GM12878 (cell line): Measurements from ENCODE around the gene PIGS. TPM values are rescaled to one million over a fixed set of nuclear protein-coding genes. Genes with fewer than 3 reads are reported as not detected.

ENCODE experiments used
- ATAC-seq: fragments of 200-7000 bp; cut with Tn5 transposase; 3 replicates; pipeline ENCODE4 v1.9.1; 2020; ENCODE audit warnings: mild to moderate bottlenecking, moderate library complexity
- BruUV-seq: library from RNA; stranded (reverse); fragments of 400-500 nt; replicated peaks from 2 replicates; lab custom pipeline; 2021; lab: Mats Ljungman, UMichigan
- CTCF ChIA-PET: fragments of 300-600 bp; sonication (Branson Sonifier 250); formaldehyde crosslinking; extraction: SDS; loops from one replicate; lab custom pipeline; 2021; ENCODE audit warnings: inconsistent platforms; lab: Yijun Ruan, JAX
- POLR2A ChIA-PET: fragments of 350-600 bp; formaldehyde crosslinking; extraction: SDS; loops from one replicate; lab custom pipeline; 2021; ENCODE audit warnings: inconsistent platforms; lab: Charles Lee
- RAD21 ChIA-PET: fragments of 300-600 bp; sonication (Branson Sonifier 250); formaldehyde crosslinking; loops from one replicate; lab custom pipeline; 2023; ENCODE audit warnings: antibody characterized with exemption; ENCODE audit not compliant: unreplicated experiment; lab: Charles Lee
- SMC1A ChIA-PET: fragments of 300-600 bp; sonication (Branson Sonifier 250); formaldehyde crosslinking; loops from one replicate; lab custom pipeline; 2023; ENCODE audit not compliant: unreplicated experiment, uncharacterized antibody; lab: Charles Lee
- DNase-seq: peaks from one replicate; pipeline ENCODE4 v3.0.0-alpha.2; 2011; ENCODE audit warnings: low read depth, low spot score
- FAIRE-seq: peaks from 3 replicates; lab custom pipeline; 2011; peaks lifted over from hg19 to GRCh38; lab: Jason Lieb, UNC
- H2AFZ ChIP-seq: 2 replicates; pipeline ENCODE4 v1.6.0; 2011; ENCODE audit warnings: low read depth, low read length, control low read depth; ENCODE audit not compliant: control insufficient read depth
- H3K27ac ChIP-seq: 2 replicates; pipeline ENCODE4 v1.5.1; 2011; ENCODE audit warnings: control low read depth; ENCODE audit not compliant: control insufficient read depth, insufficient read depth
- H3K27me3 ChIP-seq, 2 experiments: replicated peaks in 1 of 2; 2 replicates each; pipeline versions ENCODE4 v1.6.0 to v1.6.1; 2011; ENCODE audit warnings: low read length in 1 of 2; ENCODE audit not compliant: control insufficient read depth in 2 of 2, insufficient read depth in 2 of 2
- H3K36me3 ChIP-seq, 2 experiments: 2 replicates each; pipeline ENCODE4 v1.5.1; 2011; ENCODE audit warnings: low read length in 1 of 2; ENCODE audit not compliant: control insufficient read depth in 2 of 2, insufficient read depth in 2 of 2
- H3K4me1 ChIP-seq: 2 replicates; pipeline ENCODE4 v1.6.1; 2011; ENCODE audit warnings: mild to moderate bottlenecking, low read length, moderate library complexity, mixed read lengths; ENCODE audit not compliant: control insufficient read depth, insufficient read depth
- H3K4me2 ChIP-seq: 2 replicates; pipeline ENCODE4 v1.6.0; 2011; ENCODE audit warnings: control low read depth; ENCODE audit not compliant: control insufficient read depth, insufficient read depth
- H3K4me3 ChIP-seq: fragments of 200-600 bp; sonication (generic); 2 replicates; pipeline ENCODE4 v1.5.1; 2016
- H3K79me2 ChIP-seq: 2 replicates; pipeline ENCODE4 v1.6.0; 2011; ENCODE audit warnings: low read length; ENCODE audit not compliant: control insufficient read depth, insufficient read depth
- H3K9ac ChIP-seq: 2 replicates; pipeline ENCODE4 v1.8.0; 2011; ENCODE audit warnings: low read length, control low read depth, mixed read lengths; ENCODE audit not compliant: control insufficient read depth, insufficient read depth
- H3K9me3 ChIP-seq: replicated peaks from 3 replicates; pipeline ENCODE4 v1.5.1; 2011; ENCODE audit warnings: mild to moderate bottlenecking, low read length; ENCODE audit not compliant: control insufficient read depth, insufficient read depth
- H4K20me1 ChIP-seq: 2 replicates; pipeline ENCODE4 v1.6.0; 2011; ENCODE audit not compliant: control insufficient read depth, insufficient read depth
- FOXK2 ChIP-seq: fragments of 450-650 bp; IDR thresholded peaks from 2 replicates; pipeline ENCODE4 v1.6.1; 2017; ENCODE audit warnings: mild to moderate bottlenecking, moderate library complexity
- HDGF ChIP-seq: fragments of 450-650 bp; IDR thresholded peaks from 2 replicates; pipeline ENCODE4 v1.6.1; 2016; ENCODE audit warnings: antibody characterized with exemption
- KLF5 ChIP-seq: fragments of 450-650 bp; IDR thresholded peaks from 2 replicates; pipeline ENCODE4 v1.6.1; 2014; ENCODE audit warnings: mild to moderate bottlenecking; ENCODE audit not compliant: partially characterized antibody
- NFXL1 ChIP-seq: fragments of 450-650 bp; IDR thresholded peaks from 2 replicates; pipeline ENCODE4 v1.6.1; 2017; ENCODE audit warnings: antibody characterized with exemption, mild to moderate bottlenecking, borderline replicate concordance
- PAX5 ChIP-seq: IDR thresholded peaks from 2 replicates; pipeline ENCODE4 v1.6.1; 2011; ENCODE audit warnings: low read depth, low read length, borderline replicate concordance
- POLR2AphosphoS5 ChIP-seq: IDR thresholded peaks from 2 replicates; pipeline ENCODE4 v1.6.1; 2011; ENCODE audit warnings: mild to moderate bottlenecking, low read length, inconsistent platforms
- RAD21 ChIP-seq: IDR thresholded peaks from 2 replicates; pipeline ENCODE4 v1.6.1; 2011; ENCODE audit warnings: mild to moderate bottlenecking, low read depth, low read length, moderate library complexity; ENCODE audit not compliant: insufficient read depth
- RUNX3 ChIP-seq: IDR thresholded peaks from 2 replicates; pipeline ENCODE4 v1.6.1; 2012; ENCODE audit warnings: low read length, inconsistent platforms
- SMARCA5 ChIP-seq: fragments of 450-650 bp; IDR thresholded peaks from 2 replicates; pipeline ENCODE4 v1.6.1; 2017; ENCODE audit warnings: mild to moderate bottlenecking
- SMC3 ChIP-seq: IDR thresholded peaks from 2 replicates; pipeline ENCODE4 v1.6.1; 2011; ENCODE audit warnings: low read length, improper control_type of control experiment, borderline replicate concordance
- SP1 ChIP-seq: IDR thresholded peaks from one replicate; pipeline ENCODE4 v1.6.1; 2011; ENCODE audit warnings: low read depth, low read length
- STAT1 ChIP-seq: fragments of 450-650 bp; conservative IDR thresholded peaks from 2 replicates; pipeline ENCODE4 v1.6.1; 2014; ENCODE audit warnings: antibody characterized with exemption, mild to moderate bottlenecking
- TAF1 ChIP-seq: IDR thresholded peaks from 2 replicates; pipeline ENCODE4 v1.6.1; 2011; ENCODE audit warnings: mild to moderate bottlenecking, low read depth, low read length, borderline replicate concordance
- WGBS: methylation state at CpG from one replicate; pipeline ENCODE4 v1.1.6; 2016; ENCODE audit warnings: low lambda C conversion rate; ENCODE audit not compliant: insufficient replicate concordance, insufficient coverage; ENCODE audit errors: missing lambda C conversion rate; 5-methylcytosine and 5-hydroxymethylcytosine counted together
- in situ Hi-C: fragments of 300-500 bp; cut with MboI; formaldehyde crosslinking; loops from 9 replicates; pipeline ENCODE4 v1.14.3; 2018; ENCODE audit warnings: mixed read lengths
- intact Hi-C: fragments of 100-400 bp; cut with micrococcal nuclease; formaldehyde crosslinking; loops from one replicate; pipeline ENCODE4 v1.14.2; 2022; ENCODE audit not compliant: unreplicated experiment
- polyA plus RNA-seq, 11 experiments: library from polyadenylated mRNA; depleted of rRNA in 4 of 11; unstranded in 6 of 11; stranded (reverse) in 5 of 11; fragments of >200 nt; fragmentation: Nextera tagmentation in 4 of 11; fragmentation: Illumina TruSeq in 1 of 11; extraction: Ambion mirVana in 4 of 11; extraction: Trizol in 1 of 11; gene quantifications; 1 replicate in 1 of 11; 2 replicates in 10 of 11; pipeline versions ENCODE4 v1.2.1 to v1.2.3, GENCODE V29; 2011 to 2016; ENCODE audit warnings: inconsistent platforms in 2 of 11, missing spikeins in 2 of 11, low read depth in 1 of 11
- total RNA-seq, 4 experiments: library from RNA; depleted of rRNA in 3 of 4; stranded (reverse); fragments of >200 nt in 3 of 4; fragmentation: Illumina TruSeq in 1 of 4; extraction: Trizol in 1 of 4; gene quantifications; 2 replicates each; pipeline versions ENCODE4 v1.2.1 to v1.2.3, GENCODE V29; 2013 to 2021
- TF ChIP-seq, protein P1 (sequence below): fragments of 450-650 bp; formaldehyde crosslinking; IDR thresholded peaks from 2 replicates; pipeline ENCODE4 v1.4.0; 2020; ENCODE audit warnings: mild to moderate bottlenecking, moderate library complexity
- TF ChIP-seq, protein P2 (sequence below): fragments of 450-650 bp; IDR thresholded peaks from 2 replicates; pipeline ENCODE4 v1.6.1; 2018; ENCODE audit warnings: borderline replicate concordance, mild to moderate bottlenecking; ENCODE audit not compliant: partially characterized antibody
- TF ChIP-seq, protein P3 (sequence below): IDR thresholded peaks from 2 replicates; pipeline ENCODE4 v1.6.1; 2012; ENCODE audit warnings: low read length, inconsistent platforms

PIGS gene
- total and polyA plus RNA-seq, 10 of the 15 experiments (the other 5 are each of a cell fraction or from before 2014, with no cell fraction given), result 27.5 to 73.7 (median 50.7) TPM

DNA sequence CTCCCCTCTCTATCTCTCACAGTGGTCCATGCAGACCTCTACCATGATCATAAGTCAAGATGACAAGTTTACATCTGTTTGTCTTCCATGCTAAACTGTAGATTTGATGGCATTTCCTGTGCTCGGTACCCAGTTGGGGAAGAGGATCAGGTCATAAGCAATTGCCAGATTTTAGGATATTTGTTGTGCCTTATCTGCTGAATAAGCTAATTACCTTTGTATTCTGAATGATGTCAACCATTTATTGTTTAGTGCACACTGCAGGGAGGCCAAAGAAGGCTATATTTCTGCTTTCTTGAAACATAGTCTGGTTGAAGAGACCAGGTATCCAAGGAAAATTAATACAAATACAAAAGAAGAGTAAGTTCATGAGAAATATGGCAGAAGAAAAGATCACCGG is 11.2 kb upstream of the PIGS start:
- no peaks in the 10 kb centered on the region for H3K27me3 ChIP-seq
- no peak overlapping the region for H3K9ac ChIP-seq
- H3K4me2 ChIP-seq, result no peak overlapping the region
- no peaks in the 10 kb centered on the region for H3K79me2 ChIP-seq
- H2AFZ ChIP-seq, result no peak overlapping the region
- DNase-seq, result no peak
- H3K4me1 ChIP-seq, result peaks cover 14% of the 10 kb centered on the region
- BruUV-seq, result no TSS peak
- H3K9me3 ChIP-seq, result no peaks in the 10 kb centered on the region
- 66% methylated on average over 2 of the region's 2 CpGs for WGBS
- no peak overlapping the region for H3K4me3 ChIP-seq
- ChIA-PET CTCF (no interaction called here), SMC1A (interaction anchor here (1.1 kb wide), 1 partner anchor 15 kb away, joined by 4 read pairs; no protein-coding TSS in a partner anchor), POLR2A (no interaction called here), RAD21 (no interaction called here)
- no peak for ATAC-seq
- intact Hi-C loops, result no loop called here
- H4K20me1 ChIP-seq, result no peaks in the 10 kb centered on the region
- TF ChIP-seq, protein P1, sequence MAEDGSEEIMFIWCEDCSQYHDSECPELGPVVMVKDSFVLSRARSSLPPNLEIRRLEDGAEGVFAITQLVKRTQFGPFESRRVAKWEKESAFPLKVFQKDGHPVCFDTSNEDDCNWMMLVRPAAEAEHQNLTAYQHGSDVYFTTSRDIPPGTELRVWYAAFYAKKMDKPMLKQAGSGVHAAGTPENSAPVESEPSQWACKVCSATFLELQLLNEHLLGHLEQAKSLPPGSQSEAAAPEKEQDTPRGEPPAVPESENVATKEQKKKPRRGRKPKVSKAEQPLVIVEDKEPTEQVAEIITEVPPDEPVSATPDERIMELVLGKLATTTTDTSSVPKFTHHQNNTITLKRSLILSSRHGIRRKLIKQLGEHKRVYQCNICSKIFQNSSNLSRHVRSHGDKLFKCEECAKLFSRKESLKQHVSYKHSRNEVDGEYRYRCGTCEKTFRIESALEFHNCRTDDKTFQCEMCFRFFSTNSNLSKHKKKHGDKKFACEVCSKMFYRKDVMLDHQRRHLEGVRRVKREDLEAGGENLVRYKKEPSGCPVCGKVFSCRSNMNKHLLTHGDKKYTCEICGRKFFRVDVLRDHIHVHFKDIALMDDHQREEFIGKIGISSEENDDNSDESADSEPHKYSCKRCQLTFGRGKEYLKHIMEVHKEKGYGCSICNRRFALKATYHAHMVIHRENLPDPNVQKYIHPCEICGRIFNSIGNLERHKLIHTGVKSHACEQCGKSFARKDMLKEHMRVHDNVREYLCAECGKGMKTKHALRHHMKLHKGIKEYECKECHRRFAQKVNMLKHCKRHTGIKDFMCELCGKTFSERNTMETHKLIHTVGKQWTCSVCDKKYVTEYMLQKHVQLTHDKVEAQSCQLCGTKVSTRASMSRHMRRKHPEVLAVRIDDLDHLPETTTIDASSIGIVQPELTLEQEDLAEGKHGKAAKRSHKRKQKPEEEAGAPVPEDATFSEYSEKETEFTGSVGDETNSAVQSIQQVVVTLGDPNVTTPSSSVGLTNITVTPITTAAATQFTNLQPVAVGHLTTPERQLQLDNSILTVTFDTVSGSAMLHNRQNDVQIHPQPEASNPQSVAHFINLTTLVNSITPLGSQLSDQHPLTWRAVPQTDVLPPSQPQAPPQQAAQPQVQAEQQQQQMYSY, result no peak
- TF ChIP-seq SMC3 (no peak), RAD21 (no peak), NFXL1 (no peak), KLF5 (no peak), STAT1 (no peak), FOXK2 (no peak), SMARCA5 (no peak), TAF1 (no peak), POLR2AphosphoS5 (no peak), PAX5 (no peak), SP1 (no peak), HDGF (no peak), RUNX3 (no peak)
- TF ChIP-seq, protein P2, sequence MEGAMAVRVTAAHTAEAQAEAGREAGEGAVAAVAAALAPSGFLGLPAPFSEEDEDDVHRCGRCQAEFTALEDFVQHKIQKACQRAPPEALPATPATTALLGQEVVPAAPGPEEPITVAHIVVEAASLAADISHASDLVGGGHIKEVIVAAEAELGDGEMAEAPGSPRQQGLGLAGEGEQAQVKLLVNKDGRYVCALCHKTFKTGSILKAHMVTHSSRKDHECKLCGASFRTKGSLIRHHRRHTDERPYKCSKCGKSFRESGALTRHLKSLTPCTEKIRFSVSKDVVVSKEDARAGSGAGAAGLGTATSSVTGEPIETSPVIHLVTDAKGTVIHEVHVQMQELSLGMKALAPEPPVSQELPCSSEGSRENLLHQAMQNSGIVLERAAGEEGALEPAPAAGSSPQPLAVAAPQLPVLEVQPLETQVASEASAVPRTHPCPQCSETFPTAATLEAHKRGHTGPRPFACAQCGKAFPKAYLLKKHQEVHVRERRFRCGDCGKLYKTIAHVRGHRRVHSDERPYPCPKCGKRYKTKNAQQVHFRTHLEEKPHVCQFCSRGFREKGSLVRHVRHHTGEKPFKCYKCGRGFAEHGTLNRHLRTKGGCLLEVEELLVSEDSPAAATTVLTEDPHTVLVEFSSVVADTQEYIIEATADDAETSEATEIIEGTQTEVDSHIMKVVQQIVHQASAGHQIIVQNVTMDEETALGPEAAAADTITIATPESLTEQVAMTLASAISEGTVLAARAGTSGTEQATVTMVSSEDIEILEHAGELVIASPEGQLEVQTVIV, result no peak
- TF ChIP-seq, protein P3, sequence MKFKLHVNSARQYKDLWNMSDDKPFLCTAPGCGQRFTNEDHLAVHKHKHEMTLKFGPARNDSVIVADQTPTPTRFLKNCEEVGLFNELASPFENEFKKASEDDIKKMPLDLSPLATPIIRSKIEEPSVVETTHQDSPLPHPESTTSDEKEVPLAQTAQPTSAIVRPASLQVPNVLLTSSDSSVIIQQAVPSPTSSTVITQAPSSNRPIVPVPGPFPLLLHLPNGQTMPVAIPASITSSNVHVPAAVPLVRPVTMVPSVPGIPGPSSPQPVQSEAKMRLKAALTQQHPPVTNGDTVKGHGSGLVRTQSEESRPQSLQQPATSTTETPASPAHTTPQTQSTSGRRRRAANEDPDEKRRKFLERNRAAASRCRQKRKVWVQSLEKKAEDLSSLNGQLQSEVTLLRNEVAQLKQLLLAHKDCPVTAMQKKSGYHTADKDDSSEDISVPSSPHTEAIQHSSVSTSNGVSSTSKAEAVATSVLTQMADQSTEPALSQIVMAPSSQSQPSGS, result no peak
- H3K36me3 ChIP-seq, result peaks cover 42 to 46% of the 10 kb centered on the region in 2 experiments
- FAIRE-seq, result no peak
- in situ Hi-C loops, result no loop called here
- H3K27ac ChIP-seq, result no peak overlapping the region
